ENCODE measurements around the gene WSB1. TPM values are rescaled to one million over a fixed set of nuclear protein-coding genes. Genes with fewer than 3 reads are reported as not detected.
"Not testable (repeated sequence)": the region's sequence is repeated elsewhere in the genome, so short reads cannot be mapped to it uniquely, and the experiment has no call there.

Gene WSB1
- 308 and 847 TPM in 2 replicates for total RNA-seq

- DNase-seq (ENCODE audit: low read depth, low spot score) = peak; percentile 70
Observed at GRCh38 chr17:27293898-27294688, at the start of gene WSB1. WSB1 (plus strand) TSS chr17:27294114; CDS start chr17:27294396, 282 bp downstream.

- peak; percentile 74 for DNase-seq (ENCODE audit: low read depth, low spot score)
Observed at GRCh38 chr17:27244491-27245223, 49.3 kb upstream of the WSB1 start.

- DNase-seq (ENCODE audit: low read depth, low spot score) = peak; percentile 77
Observed at GRCh38 chr17:27245230-27245696, 48.7 kb upstream of the WSB1 start.

- no peak for DNase-seq (ENCODE audit: low read depth, low spot score)
Observed at GRCh38 chr17:27246537-27246936, 47.4 kb upstream of the WSB1 start.

GRCh38 chr17:27247071-27247957 is 46.6 kb upstream of the WSB1 start:
- peak; percentile 89 for DNase-seq (ENCODE audit: low read depth, low spot score)

- DNase-seq (ENCODE audit: low read depth, low spot score) = no peak
Observed at GRCh38 chr17:27247958-27248342, 46.0 kb upstream of the WSB1 start.

GRCh38 chr17:27250791-27251190 is 43.1 kb upstream of the WSB1 start:
- not testable (repeated sequence) for DNase-seq (ENCODE audit: low read depth, low spot score)

- DNase-seq (ENCODE audit: low read depth, low spot score) = not testable (repeated sequence)
Observed at GRCh38 chr17:27254802-27255201, 39.1 kb upstream of the WSB1 start.

- peak; percentile 78 for DNase-seq (ENCODE audit: low read depth, low spot score)
Observed at GRCh38 chr17:27256225-27257030, 37.5 kb upstream of the WSB1 start.

GRCh38 chr17:27257031-27257357 is 36.9 kb upstream of the WSB1 start:
- no peak for DNase-seq (ENCODE audit: low read depth, low spot score)

- no peak for DNase-seq (ENCODE audit: low read depth, low spot score)
Observed at GRCh38 chr17:27259356-27259755, 34.6 kb upstream of the WSB1 start.

GRCh38 chr17:27263386-27263785 is 30.5 kb upstream of the WSB1 start:
- DNase-seq (ENCODE audit: low read depth, low spot score) = peak; percentile 75

- DNase-seq (ENCODE audit: low read depth, low spot score) = no peak
Observed at GRCh38 chr17:27264068-27264812, 29.7 kb upstream of the WSB1 start.

- peak; percentile 92 for DNase-seq (ENCODE audit: low read depth, low spot score)
Observed at GRCh38 chr17:27265333-27265732, 28.6 kb upstream of the WSB1 start.

GRCh38 chr17:27266228-27266627 is 27.7 kb upstream of the WSB1 start:
- DNase-seq (ENCODE audit: low read depth, low spot score) = no peak

- no peak for DNase-seq (ENCODE audit: low read depth, low spot score)
Observed at GRCh38 chr17:27268394-27269085, 25.4 kb upstream of the WSB1 start.

GRCh38 chr17:27269201-27269600 is 24.7 kb upstream of the WSB1 start:
- DNase-seq (ENCODE audit: low read depth, low spot score) = no peak

- no peak for DNase-seq (ENCODE audit: low read depth, low spot score)
Observed at GRCh38 chr17:27269974-27270373, 23.9 kb upstream of the WSB1 start.

- DNase-seq (ENCODE audit: low read depth, low spot score) = no peak
Observed at GRCh38 chr17:27276653-27277156, 17.2 kb upstream of the WSB1 start.

Measured in pulmonary artery endothelial cell (primary cell).